Nephron (organoid): ENCODE measurements around the gene TSFM.
A peak's percentile ranks its signal among the peaks of the same experiment; 100 is the strongest.

Experiments
- H3K27ac Mint-ChIP-seq, 3 experiments: 2 replicates each; pipeline ENCODE4 v1.8.0; 2020; ENCODE audit warnings: mixed read lengths in 3 of 3, mild to moderate bottlenecking in 2 of 3, moderate library complexity in 1 of 3
- H3K27me3 Mint-ChIP-seq: 2 replicates; pipeline ENCODE4 v1.8.0; 2021; ENCODE audit warnings: low read depth, mild to moderate bottlenecking, moderate library complexity, mixed read lengths
- H3K36me3 Mint-ChIP-seq: 2 replicates; pipeline ENCODE4 v1.8.0; 2020; ENCODE audit warnings: low read depth, mixed read lengths
- H3K4me1 Mint-ChIP-seq: 2 replicates; pipeline ENCODE4 v1.8.0; 2020; ENCODE audit warnings: mixed read lengths
- H3K4me3 Mint-ChIP-seq, 3 experiments: 2 replicates each; pipeline ENCODE4 v1.8.0; 2020; ENCODE audit warnings: mild to moderate bottlenecking in 3 of 3, mixed read lengths in 3 of 3, moderate library complexity in 2 of 3
- H3K9me3 Mint-ChIP-seq: 2 replicates; pipeline ENCODE4 v1.8.0; 2020; ENCODE audit warnings: mixed read lengths
- CTCF ChIP-seq, 3 experiments: fragments of 200-600 bp; sonication (generic); IDR thresholded peaks; one replicate each; pipeline ENCODE4 v1.5.0; 2021; ENCODE audit warnings: antibody characterized with exemption in 3 of 3; ENCODE audit not compliant: unreplicated experiment in 3 of 3

TSFM gene

GRCh38 chr12:57744777-57745484 is 37.7 kb upstream of the TSFM start, which contains the start of gene TSPAN31:
TSPAN31 (plus strand) TSS chr12:57745039; CDS start chr12:57745155, 116 bp downstream.
- Mint-ChIP-seq H3K4me1 (peaks cover 14% of the 10 kb centered on the region), H3K27me3 (peaks cover 28% of the 10 kb centered on the region), H3K9me3 (no peaks in the 10 kb centered on the region), H3K27ac (peak within 1 kb of the TSS; percentile 90 to 98 (median 94)), H3K36me3 (peaks cover 37% of the 10 kb centered on the region), H3K4me3 (peak within 1 kb of the TSS; percentile 87 to 89 (median 88))
- no peak for TF ChIP-seq CTCF (IDR thresholded peaks at IDR 0.05; ENCODE audit: unreplicated experiment in 3 of 3)

- peaks cover 22% of the 10 kb centered on the region for H3K27me3 Mint-ChIP-seq
- peaks cover 14% of the 10 kb centered on the region for H3K4me1 Mint-ChIP-seq
- TF ChIP-seq CTCF (IDR thresholded peaks at IDR 0.05; ENCODE audit: unreplicated experiment in 3 of 3), result no peak
- peaks cover 42% of the 10 kb centered on the region for H3K36me3 Mint-ChIP-seq
- peak overlapping the region; percentile 90 to 98 (median 94) for H3K27ac Mint-ChIP-seq
- H3K4me3 Mint-ChIP-seq, result peak overlapping the region; percentile 87 to 89 (median 88)
- H3K9me3 Mint-ChIP-seq, result no peaks in the 10 kb centered on the region
Measured at GRCh38 chr12:57745485-57745881, 37.1 kb upstream of the TSFM start.

GRCh38 chr12:57746025-57746424 is 36.6 kb upstream of the TSFM start:
- Mint-ChIP-seq H3K4me1 (peaks cover 15% of the 10 kb centered on the region), H3K36me3 (peaks cover 47% of the 10 kb centered on the region), H3K27ac (peak overlapping the region; percentile 90 to 98 (median 94)), H3K27me3 (peaks cover 17% of the 10 kb centered on the region), H3K9me3 (no peaks in the 10 kb centered on the region), H3K4me3 (peak overlapping the region; percentile 87 to 89 (median 88))
- no peak for TF ChIP-seq CTCF (IDR thresholded peaks at IDR 0.05; ENCODE audit: unreplicated experiment in 3 of 3)

GRCh38 chr12:57749061-57749460 is 33.5 kb upstream of the TSFM start:
- peak overlapping the region; percentile 23 to 51 (median 48) for H3K4me3 Mint-ChIP-seq
- H3K27me3 Mint-ChIP-seq, result peaks cover 16% of the 10 kb centered on the region
- H3K4me1 Mint-ChIP-seq, result peaks cover 43% of the 10 kb centered on the region
- TF ChIP-seq CTCF (IDR thresholded peaks at IDR 0.05; ENCODE audit: unreplicated experiment in 3 of 3), result no peak
- H3K9me3 Mint-ChIP-seq, result no peaks in the 10 kb centered on the region
- peaks cover 57% of the 10 kb centered on the region for H3K36me3 Mint-ChIP-seq
- H3K27ac Mint-ChIP-seq, result no peak overlapping the region

- TF ChIP-seq CTCF (IDR thresholded peaks at IDR 0.05; ENCODE audit: unreplicated experiment in 3 of 3), result no peak
- peak overlapping the region; percentile 87 to 97 (median 97) for H3K27ac Mint-ChIP-seq
- H3K4me1 Mint-ChIP-seq, result peaks cover 43% of the 10 kb centered on the region
- peak overlapping the region; percentile 98 to 99 (median 99) for H3K4me3 Mint-ChIP-seq
- peaks cover 54% of the 10 kb centered on the region for H3K36me3 Mint-ChIP-seq
- peaks cover 23% of the 10 kb centered on the region for H3K27me3 Mint-ChIP-seq
- no peaks in the 10 kb centered on the region for H3K9me3 Mint-ChIP-seq
Measured at GRCh38 chr12:57750561-57751431, 31.8 kb upstream of the TSFM start.
